Fibroblast of the aortic adventitia (primary cell): ENCODE measurements around the gene COBLL1. TPM values are rescaled to one million over a fixed set of nuclear protein-coding genes. Genes with fewer than 3 reads are reported as not detected.

Source experiments
- DNase-seq: peaks from one replicate; pipeline ENCODE4 v3.0.0-alpha.2; 2010; ENCODE audit warnings: low read depth
- H3K4me3 ChIP-seq: 2 replicates; pipeline ENCODE4 v1.5.1; 2011; ENCODE audit warnings: low read depth, mild to moderate bottlenecking, control low read depth, low read length, moderate library complexity
- CTCF ChIP-seq: IDR thresholded peaks from 2 replicates; pipeline ENCODE4 v1.5.1; 2011; ENCODE audit warnings: mild to moderate bottlenecking, low read length, control low read depth, inconsistent platforms; ENCODE audit not compliant: insufficient read depth
- total RNA-seq: library from RNA; depleted of rRNA; stranded (reverse); fragments of >200 nt; gene quantifications from 2 replicates; pipeline ENCODE4 v1.2.3, GENCODE V29; 2012; ENCODE audit warnings: low replicate concordance

The COBLL1 gene
- total RNA-seq, 1 donor, result 18.4 TPM

DNA sequence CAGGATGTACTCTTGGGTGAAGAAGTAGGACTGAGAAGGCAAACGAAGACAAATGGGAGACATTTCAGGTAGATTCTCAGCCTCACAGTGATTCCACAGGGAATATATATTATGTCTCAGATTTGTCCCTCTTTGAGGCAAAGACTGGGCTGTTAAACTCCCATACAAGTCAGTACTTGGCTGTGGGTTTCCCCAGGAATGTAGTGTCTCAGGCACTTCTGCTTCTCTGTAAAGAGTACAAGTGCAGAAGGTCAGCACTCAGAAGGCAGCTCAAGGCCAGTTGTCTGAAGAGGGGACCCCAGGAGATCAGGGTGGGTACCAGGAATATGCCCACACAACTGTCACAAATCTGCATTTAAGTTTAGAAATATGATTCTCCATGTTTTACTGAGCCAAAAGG, 39.9 kb upstream of the COBLL1 start:
- DNase-seq, result no peak
- TF ChIP-seq CTCF, result no peak
- H3K4me3 ChIP-seq, result no peak overlapping the region

GRCh38 chr2:164879901-164880535, 38.4 kb upstream of the COBLL1 start:
- no peak for DNase-seq
- TF ChIP-seq CTCF, result no peak
- no peak overlapping the region for H3K4me3 ChIP-seq

GRCh38 chr2:164877927-164878326, 36.3 kb upstream of the COBLL1 start:
- no peak for TF ChIP-seq CTCF
- DNase-seq, result no peak
- no peak overlapping the region for H3K4me3 ChIP-seq

DNA sequence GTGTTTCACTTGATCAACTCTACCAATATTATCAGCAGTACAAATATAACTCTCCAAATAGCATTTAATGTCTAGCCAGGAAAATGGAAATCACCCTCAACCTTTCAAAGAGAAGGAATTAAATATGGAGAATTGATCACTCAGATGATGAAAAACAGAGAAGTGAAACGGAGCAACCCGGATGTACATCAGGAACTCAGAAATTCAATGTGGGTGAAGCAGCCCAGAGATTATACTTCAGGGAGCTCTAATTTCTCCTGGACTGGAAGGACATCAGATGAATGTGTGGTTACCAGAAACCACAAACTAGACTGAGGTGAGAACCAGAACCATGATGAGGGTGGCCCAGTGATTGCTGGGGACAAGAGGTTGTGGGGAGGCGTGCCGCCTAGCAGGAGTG, 35.5 kb upstream of the COBLL1 start:
- TF ChIP-seq CTCF, result no peak
- no peak overlapping the region for H3K4me3 ChIP-seq
- DNase-seq, result no peak

DNA sequence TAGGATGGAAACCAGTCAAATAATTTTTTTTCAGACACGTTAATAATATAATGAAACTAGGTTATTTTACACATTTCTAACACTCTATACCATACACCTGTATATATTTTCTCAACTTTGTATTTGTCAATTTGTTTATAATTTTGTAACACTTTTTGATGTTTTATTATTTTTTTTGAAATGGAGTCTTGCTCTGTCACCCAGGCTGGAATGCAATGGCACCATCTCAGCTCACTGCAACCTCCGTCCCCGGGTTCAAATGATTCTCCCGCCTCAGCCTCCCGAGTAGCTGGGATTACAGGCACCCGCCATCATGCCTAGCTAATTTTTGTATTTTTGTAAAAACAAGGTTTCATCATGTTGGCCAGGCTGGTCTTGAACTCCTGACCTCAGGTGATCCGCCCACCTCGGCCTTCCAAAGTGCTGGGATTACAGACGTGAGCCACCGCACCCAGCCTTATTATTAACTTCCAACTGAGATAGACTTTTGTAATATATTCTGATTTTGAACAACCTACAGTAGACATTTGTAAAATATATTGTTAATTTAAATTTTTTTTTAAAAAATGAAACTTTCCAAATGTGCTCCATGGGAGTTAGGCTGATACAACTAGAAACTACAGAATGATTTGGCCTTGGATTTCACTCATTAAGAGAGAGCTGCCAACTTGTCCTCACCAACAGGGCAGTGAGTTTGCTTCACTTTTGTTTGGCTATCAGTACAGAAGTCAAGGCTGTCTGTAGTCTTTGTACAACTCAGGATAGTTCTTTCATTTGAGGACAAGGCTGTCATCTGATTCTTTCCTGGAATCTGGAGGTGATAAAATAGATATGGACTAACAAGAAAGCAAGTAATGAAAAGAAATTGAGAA, 33.9 kb upstream of the COBLL1 start:
- no peak for TF ChIP-seq CTCF
- no peak overlapping the region for H3K4me3 ChIP-seq

GRCh38 chr2:164873210-164873908, 31.7 kb upstream of the COBLL1 start:
- H3K4me3 ChIP-seq, result no peak overlapping the region
- no peak for TF ChIP-seq CTCF
- DNase-seq, result no peak

More for the DNA sequence above, 33.9 kb upstream of the COBLL1 start:
- no peak for DNase-seq
